ENCODE data around the gene IFT172.
"Not testable (repeated sequence)": the region's sequence is repeated elsewhere in the genome, so short reads cannot be mapped to it uniquely, and the experiment has no call there.

The IFT172 gene

DNA sequence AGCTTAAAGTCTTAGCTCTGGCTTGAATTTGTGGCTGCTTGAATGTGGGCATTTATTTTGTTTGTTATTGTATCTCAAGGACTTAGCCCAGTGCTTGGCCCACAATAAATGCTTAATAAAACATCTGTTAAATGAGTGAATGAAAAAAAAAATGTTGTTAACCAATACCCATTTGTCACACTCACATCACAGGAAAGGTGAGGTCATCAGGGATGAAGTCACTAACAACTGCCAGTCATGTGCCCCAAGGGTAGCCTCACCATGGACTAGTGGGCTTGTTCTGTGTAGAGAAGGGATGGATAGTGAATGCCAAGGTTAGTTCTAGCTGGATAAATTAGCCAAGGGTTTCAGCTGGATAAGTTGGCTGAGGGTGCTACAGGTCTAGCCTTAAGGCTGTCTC is 58.1 kb downstream of the IFT172 start:
- peaks cover 40% of the 10 kb centered on the region for H3K79me2 ChIP-seq
- no peaks in the 10 kb centered on the region for H3K27me3 ChIP-seq (ENCODE audit: control insufficient read depth, insufficient read depth, low read length)
- TF ChIP-seq, protein P1, sequence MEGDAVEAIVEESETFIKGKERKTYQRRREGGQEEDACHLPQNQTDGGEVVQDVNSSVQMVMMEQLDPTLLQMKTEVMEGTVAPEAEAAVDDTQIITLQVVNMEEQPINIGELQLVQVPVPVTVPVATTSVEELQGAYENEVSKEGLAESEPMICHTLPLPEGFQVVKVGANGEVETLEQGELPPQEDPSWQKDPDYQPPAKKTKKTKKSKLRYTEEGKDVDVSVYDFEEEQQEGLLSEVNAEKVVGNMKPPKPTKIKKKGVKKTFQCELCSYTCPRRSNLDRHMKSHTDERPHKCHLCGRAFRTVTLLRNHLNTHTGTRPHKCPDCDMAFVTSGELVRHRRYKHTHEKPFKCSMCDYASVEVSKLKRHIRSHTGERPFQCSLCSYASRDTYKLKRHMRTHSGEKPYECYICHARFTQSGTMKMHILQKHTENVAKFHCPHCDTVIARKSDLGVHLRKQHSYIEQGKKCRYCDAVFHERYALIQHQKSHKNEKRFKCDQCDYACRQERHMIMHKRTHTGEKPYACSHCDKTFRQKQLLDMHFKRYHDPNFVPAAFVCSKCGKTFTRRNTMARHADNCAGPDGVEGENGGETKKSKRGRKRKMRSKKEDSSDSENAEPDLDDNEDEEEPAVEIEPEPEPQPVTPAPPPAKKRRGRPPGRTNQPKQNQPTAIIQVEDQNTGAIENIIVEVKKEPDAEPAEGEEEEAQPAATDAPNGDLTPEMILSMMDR (IDR thresholded peaks at IDR 0.05), result no peak
- no peak overlapping the region for H3K4me2 ChIP-seq (ENCODE audit: low read length)
- no peaks in the 10 kb centered on the region for H3K36me3 ChIP-seq (ENCODE audit: control insufficient read depth, insufficient read depth, low read length)
- H2AFZ ChIP-seq, result no peak overlapping the region
- no peak overlapping the region for H3K9ac ChIP-seq
- no peak overlapping the region for H3K27ac ChIP-seq
- no peaks in the 10 kb centered on the region for H3K9me3 ChIP-seq (ENCODE audit: control insufficient read depth, low read length)
- peaks cover 14% of the 10 kb centered on the region for H3K4me1 ChIP-seq
- no peak overlapping the region for H3K4me3 ChIP-seq (ENCODE audit: low read depth, low read length)

DNA sequence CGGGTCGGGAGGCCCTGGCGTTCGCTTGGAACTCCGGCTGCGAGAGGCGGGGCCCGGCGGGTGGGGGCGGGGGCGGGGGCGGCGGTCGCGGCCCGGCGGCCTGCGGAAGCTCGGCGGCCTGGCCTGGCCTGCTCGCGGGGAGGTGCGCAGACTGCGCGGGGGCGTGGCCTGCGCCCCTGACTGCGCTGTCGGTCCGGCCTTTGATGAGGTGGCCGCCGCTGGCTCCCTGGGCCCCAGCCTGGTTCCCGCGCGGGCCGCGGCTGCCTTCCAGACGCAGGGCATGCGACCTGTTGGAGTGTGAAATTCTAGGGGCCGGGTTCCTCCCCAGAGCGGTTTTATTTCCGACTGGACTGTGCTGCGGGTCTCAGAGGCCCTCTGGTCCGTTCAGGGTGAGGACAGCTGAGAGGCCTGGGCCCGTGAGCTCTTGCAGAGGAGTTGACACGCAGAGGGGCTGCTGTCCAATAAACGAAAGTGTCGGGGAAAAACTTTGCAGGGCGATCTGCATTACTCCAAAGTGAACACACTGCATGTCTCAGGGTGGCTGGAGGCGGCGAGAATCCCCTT is 60.5 kb downstream of the IFT172 start:
- Histone ChIP-seq H2AFZ (peak overlapping the region; percentile 93), H3K4me3 (ENCODE audit: low read depth, low read length) (peak overlapping the region; percentile 98), H3K4me1 (peaks cover 14% of the 10 kb centered on the region), H3K9me3 (ENCODE audit: control insufficient read depth, low read length) (no peaks in the 10 kb centered on the region), H3K9ac (peak overlapping the region; percentile 100), H3K27me3 (ENCODE audit: control insufficient read depth, insufficient read depth, low read length) (no peaks in the 10 kb centered on the region), H3K27ac (peak overlapping the region; percentile 96), H3K4me2 (ENCODE audit: low read length) (peak overlapping the region; percentile 94), H3K79me2 (peaks cover 40% of the 10 kb centered on the region), H3K36me3 (ENCODE audit: control insufficient read depth, insufficient read depth, low read length) (no peaks in the 10 kb centered on the region)
- TF ChIP-seq, protein P1 (IDR thresholded peaks at IDR 0.05), result no peak

DNA sequence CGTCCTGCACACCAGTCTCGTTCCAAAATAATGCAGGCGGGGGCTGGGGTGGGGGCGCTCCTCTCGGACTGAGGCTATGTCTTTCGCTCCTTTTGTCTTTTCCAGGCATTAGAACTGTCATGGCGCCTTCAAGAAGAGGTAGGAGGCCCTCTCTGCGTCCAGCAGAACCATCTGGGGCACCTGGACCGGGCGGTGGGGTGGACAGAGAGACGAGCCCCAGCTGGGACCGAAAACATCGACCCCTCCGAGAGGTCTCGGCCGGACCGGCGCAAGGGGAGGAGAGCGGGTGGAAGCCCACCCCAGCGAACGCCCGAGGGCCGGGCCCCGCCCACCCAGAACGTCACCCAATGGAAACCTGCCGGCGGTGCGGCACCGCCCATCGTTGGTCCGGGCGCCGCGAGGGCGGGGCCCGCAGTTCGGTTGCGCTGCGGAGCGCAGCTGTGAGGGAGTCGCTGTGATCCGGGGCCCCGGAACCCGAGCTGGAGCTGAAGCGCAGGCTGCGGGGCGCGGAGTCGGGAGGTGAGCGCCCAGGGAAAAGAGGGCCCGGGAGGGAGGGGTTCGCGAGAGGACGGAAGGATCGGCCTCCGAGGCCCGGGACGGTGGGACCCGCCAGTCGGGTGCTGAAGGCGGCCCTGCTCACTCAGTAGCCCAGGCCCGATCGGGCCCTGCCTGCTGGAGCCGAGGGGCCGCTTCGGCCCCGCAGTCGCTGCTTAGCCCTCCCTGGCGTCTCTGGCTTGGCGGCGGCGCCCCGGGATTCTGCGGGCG is 61.1 kb downstream of the IFT172 start, which contains the start of gene NRBP1:
Gene NRBP1 (plus strand): TSS at position 419 of the 765 bp plus-strand sequence. CDS start 4,643 bp downstream, outside the sequence.
- Histone ChIP-seq H3K9me3 (ENCODE audit: control insufficient read depth, low read length) (no peaks in the 10 kb centered on the region), H3K79me2 (peaks cover 40% of the 10 kb centered on the region), H3K4me1 (peaks cover 14% of the 10 kb centered on the region), H3K36me3 (ENCODE audit: control insufficient read depth, insufficient read depth, low read length) (no peaks in the 10 kb centered on the region), H3K4me2 (ENCODE audit: low read length) (peak within 1 kb of the TSS; percentile 94), H3K27me3 (ENCODE audit: control insufficient read depth, insufficient read depth, low read length) (no peaks in the 10 kb centered on the region), H3K4me3 (ENCODE audit: low read depth, low read length) (peak within 1 kb of the TSS; percentile 98), H3K27ac (peak within 1 kb of the TSS; percentile 96), H2AFZ (peak within 1 kb of the TSS; percentile 93), H3K9ac (peak within 1 kb of the TSS; percentile 100)
- TF ChIP-seq, protein P1 (IDR thresholded peaks at IDR 0.05), result no peak

DNA sequence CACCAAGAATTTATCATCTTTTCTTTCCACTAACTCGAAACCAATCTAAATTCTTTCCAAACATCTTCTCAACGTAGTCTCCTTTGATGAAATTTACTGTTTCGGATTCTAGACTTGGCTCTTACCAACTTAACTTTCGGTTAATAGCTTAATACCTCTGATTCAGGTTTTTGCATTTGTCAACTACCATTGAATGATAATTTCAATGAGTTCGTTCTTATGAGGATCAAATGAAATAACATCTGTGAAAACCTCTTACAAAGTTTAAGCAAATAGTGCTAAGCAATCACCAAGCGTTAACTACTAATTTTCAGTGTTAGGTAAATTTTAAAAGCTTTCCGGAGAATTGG is 61.7 kb downstream of the IFT172 start:
- Histone ChIP-seq H3K27me3 (ENCODE audit: control insufficient read depth, insufficient read depth, low read length) (no peaks in the 10 kb centered on the region), H2AFZ (peak overlapping the region; percentile 93), H3K9me3 (ENCODE audit: control insufficient read depth, low read length) (no peaks in the 10 kb centered on the region), H3K79me2 (peaks cover 34% of the 10 kb centered on the region), H3K27ac (peak overlapping the region; percentile 96), H3K4me1 (peaks cover 14% of the 10 kb centered on the region), H3K4me3 (ENCODE audit: low read depth, low read length) (peak overlapping the region; percentile 98), H3K9ac (no peak overlapping the region), H3K4me2 (ENCODE audit: low read length) (peak overlapping the region; percentile 82), H3K36me3 (ENCODE audit: control insufficient read depth, insufficient read depth, low read length) (no peaks in the 10 kb centered on the region)
- TF ChIP-seq, protein P1 (IDR thresholded peaks at IDR 0.05), result no peak

DNA sequence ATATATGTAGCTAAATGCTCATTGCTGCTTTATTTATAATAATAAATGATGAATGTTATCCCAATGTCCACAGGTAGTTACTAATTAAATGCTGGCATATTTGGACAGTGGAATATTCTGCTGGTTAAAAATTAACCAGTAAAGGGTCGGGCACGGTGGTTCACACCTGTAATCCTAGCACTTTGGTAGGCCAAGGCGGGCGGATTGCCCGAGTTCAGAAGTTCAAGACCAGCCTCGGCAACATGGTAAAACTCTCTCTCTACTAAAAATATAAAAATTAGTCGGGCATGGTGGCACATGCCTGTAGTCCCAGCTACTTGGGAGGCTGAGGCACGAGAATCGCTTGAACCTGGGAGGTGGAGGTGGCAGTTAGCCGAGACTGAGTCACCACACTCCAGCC is 64.5 kb downstream of the IFT172 start:
- peaks cover 10% of the 10 kb centered on the region for H3K79me2 ChIP-seq
- H3K4me3 ChIP-seq (ENCODE audit: low read depth, low read length); H3K36me3 ChIP-seq (ENCODE audit: control insufficient read depth, insufficient read depth, low read length); H3K27ac ChIP-seq; H3K9ac ChIP-seq; H3K27me3 ChIP-seq (ENCODE audit: control insufficient read depth, insufficient read depth, low read length); H3K4me2 ChIP-seq (ENCODE audit: low read length); H3K4me1 ChIP-seq; H2AFZ ChIP-seq; H3K9me3 ChIP-seq (ENCODE audit: control insufficient read depth, low read length): not testable (repeated sequence)

Measured in parathyroid adenoma (tissue), 2 donors.